Esophagus squamous epithelium (tissue), 4 donors: ENCODE results near the gene RNF186.

Source experiments
- CTCF ChIP-seq, 6 experiments: fragments of 450-650 bp in 4 of 6; fragments of 200-600 bp in 2 of 6; sonication (generic) in 2 of 6; IDR thresholded peaks; one replicate each; pipeline ENCODE4 v1.5.1; 2016 to 2019; ENCODE audit warnings: antibody characterized with exemption in 6 of 6, mild to moderate bottlenecking in 4 of 6, moderate library complexity in 4 of 6
- POLR2A ChIP-seq, 4 donors: fragments of 450-650 bp; IDR thresholded peaks; one replicate each; pipeline ENCODE4 v1.6.1; 2017; ENCODE audit warnings: antibody characterized with exemption in 4 of 4, mild to moderate bottlenecking in 4 of 4, moderate library complexity in 3 of 4

- TF ChIP-seq CTCF (IDR thresholded peaks at IDR 0.05) (no peak), POLR2A (IDR thresholded peaks at IDR 0.05) (no peak)
Measured at GRCh38 chr1:19776287-19776686, 38.8 kb downstream of the RNF186 start.
